ENCODE data around the gene SPANXB1.
"Not testable (repeated sequence)": the region's sequence is repeated elsewhere in the genome, so short reads cannot be mapped to it uniquely, and the experiment has no call there.

SPANXB1 gene, protein sequence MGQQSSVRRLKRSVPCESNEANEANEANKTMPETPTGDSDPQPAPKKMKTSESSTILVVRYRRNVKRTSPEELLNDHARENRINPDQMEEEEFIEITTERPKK

DNA sequence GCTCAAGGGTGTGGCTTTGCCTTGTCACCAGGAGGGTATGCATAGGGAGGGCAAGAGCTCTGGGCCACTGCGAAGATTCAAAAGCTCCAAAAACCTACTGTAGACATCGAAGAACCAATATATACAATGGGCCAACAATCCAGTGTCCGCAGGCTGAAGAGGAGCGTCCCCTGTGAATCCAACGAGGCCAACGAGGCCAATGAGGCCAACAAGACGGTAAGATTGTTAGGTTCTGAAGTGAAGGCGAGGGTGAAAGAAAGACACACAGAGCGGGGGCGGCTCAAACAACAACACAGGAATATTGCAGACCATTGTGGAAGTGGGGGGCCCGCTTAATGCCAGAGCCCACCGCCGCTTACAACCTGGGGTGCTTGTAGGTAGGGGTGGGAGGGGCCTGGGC is at the start of gene SPANXB1:
Gene SPANXB1 (plus strand): TSS at position 27 of the 400 bp plus-strand sequence. CDS start 100 bp downstream, at position 127.
- not testable (repeated sequence) for DNase-seq (ENCODE audit: low read depth in 2 of 2)

DNA sequence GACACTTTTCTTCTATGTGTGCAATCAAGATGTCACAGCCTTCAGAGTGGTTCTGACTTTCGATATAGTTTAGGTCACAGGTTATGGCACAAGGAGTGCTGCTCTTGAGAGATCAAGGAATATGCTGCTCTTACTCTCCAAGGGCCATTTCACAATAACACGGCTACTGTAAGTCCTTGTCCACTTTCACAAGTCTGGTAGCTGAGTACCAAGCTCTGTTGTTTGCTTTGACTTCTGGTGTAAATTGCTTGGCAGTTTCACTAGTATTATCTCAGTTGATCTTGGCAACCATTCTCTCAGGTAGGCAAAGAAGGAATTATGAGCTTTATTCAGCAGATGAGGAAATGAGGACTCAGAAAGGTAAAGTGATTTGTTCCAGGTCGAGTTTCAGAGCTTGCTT is 35.4 kb upstream of the SPANXB1 start:
- DNase-seq (ENCODE audit: low read depth in 2 of 2) = no peak

DNA sequence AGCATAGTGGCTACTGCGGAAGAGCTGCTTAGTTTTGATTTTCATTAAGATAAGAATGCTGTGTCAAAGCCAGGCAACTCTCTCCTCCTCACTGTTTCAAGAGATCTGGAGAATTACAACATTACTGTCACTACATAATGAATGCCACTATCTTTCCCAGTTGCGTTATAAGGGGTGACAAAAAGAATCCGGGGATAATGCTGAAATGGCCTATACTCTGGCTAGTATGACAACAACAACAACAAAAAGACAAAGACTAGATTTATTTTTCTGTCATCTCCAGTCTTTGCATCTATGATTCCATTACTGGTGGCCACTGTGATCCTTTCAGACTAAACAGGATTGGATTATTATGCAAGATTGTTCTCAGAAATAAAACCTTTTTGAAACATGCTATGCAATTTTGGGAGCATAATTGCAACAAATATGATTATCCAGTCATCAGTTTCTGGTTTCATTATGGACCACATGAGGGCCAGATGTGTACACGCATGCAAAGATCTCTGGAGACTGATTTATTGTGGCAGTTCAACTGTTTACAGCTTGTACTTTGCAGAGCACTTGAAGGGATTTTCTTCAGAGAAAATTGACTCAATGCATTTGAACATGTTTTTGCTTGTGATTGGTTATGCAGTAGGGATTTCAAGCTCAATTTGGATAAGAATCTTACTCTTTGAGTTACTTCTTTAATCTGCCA is 31.1 kb upstream of the SPANXB1 start:
- DNase-seq (ENCODE audit: low read depth in 2 of 2) = no peak

DNA sequence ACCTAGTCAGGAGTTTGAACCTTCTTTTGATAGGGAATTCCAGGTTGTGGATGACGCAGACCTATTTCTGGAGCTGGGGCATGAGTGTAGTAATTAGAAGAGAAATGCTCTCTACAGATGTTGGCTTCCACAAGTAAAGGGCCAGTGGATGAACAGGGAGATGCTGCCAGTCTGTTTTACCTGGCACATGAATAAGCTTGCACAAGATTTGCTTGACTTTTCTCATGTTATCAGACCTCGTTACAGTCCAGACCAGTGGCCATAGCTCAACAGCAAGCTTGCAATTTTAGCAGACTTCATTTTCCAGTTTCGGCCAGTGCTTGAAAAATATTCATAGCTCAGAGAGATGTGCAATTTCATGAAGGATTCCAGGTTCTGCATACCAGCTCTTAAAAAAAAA is 26.9 kb upstream of the SPANXB1 start:
- DNase-seq (ENCODE audit: low read depth in 2 of 2) = no peak

DNA sequence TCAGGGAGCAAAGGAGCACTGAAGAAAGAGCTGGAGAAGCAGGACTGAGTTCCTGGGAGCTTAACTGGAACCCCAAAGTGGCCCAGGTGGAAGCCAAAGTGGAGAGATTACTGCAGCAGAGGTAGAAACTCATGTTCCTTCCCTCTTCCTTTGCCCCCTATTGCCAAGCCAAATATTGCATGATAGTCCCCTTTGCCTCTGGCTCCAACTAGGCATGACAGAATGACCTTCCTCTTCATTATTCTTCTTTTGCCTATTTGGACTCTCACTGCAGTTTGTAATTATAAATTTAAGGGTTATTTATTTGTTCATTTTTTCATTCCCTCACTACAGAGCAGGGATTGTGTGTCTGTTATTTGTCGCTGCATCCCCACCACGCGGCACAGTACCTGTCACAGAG is 22.1 kb upstream of the SPANXB1 start:
- no peak for DNase-seq (ENCODE audit: low read depth in 2 of 2)

DNA sequence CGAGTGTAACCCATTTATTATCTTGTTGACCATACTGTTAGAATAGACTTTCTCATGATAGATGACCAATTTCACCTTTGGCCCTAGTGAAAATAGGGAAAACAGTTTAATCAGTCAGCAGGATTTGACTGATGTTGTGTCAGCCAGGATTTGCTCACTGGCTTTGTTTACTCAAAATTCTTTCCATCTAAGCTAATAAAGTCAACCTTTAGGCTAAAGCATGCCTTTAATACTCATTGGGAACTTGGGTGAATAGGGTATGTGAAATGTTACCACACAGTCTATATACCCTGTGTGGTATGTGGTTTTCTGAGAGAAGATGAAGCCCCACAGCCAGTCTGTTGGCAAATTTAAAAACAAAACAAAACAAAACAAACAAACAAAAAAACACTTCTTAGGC is 18.7 kb upstream of the SPANXB1 start:
- no peak for DNase-seq (ENCODE audit: low read depth in 2 of 2)

DNA sequence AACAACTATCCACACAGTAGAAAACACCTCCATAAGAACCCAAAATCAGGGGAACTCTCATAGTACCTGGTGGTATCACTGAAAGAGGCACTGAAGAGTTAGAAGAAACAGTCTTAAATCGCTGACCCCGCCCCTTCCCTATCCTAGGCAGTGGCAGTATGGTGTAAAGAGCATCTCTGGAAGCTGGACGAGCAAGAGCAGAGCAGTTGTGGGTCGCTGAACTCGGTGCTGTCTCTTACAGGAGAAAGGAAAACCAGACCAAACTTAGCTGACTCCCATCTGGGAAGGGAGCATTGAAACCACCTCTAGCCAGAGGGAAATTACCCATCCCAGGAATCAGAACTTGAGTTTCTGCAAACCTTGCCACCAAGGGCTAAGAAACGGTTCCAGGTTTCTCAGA is 2.8 kb downstream of the SPANXB1 start:
- not testable (repeated sequence) for DNase-seq (ENCODE audit: low read depth in 2 of 2)

DNA sequence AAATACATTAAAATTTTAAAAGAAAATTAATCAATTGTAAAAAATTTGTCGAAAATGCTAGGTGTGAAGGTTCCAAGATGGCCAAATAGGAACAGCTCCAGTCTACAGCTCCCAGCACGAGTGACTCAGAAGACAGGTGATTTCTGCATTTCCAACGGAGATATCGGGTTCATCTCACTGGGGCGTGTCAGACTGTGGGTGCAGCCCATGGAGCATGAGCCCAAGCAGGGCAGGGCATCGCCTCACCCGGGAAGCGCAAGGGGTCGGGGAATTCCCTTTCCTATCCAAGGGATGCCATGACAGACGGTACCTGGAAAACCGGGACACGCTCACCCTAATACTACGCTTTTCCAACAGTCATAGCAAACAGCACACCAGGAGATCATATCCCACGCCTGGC is 41.9 kb downstream of the SPANXB1 start:
- DNase-seq (ENCODE audit: low read depth in 2 of 2) = not testable (repeated sequence)

DNA sequence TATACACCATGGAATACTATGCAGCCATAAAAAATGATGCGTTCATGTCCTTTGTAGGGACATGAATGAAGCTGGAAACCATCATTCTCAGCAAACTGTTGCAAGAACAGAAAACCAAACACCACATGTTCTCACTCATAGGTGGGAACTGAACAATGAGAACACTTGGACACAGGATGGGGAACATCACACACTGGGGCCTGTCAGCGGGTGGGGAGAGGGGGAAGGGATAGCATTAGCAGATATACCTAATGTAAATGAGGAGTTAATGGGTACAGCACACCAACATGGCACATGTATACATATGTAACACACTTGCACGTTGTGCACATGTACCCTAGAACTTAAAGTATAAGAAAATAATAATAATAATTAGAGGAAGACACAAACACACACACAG is 47.5 kb downstream of the SPANXB1 start:
- DNase-seq (ENCODE audit: low read depth in 2 of 2) = not testable (repeated sequence)

DNA sequence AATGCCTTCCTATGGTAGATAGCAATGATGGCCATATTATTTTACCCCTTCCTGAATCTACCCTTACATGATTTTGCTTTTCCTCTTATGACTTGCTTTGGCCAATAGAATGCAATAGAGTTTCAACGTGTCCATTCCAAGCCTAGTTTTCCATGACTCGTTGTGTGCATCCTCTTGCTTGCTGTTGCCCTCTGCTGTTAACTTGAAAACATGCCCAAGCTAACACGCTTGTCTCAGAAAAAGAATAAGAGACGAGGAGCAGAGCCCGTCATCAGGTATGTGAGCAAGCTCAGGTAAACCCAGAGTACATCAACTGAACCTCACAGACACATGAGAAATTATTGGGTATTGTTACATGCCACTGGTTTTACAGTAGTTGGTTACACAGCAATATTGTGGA is 49.7 kb downstream of the SPANXB1 start:
- DNase-seq (ENCODE audit: low read depth in 2 of 2) = not testable (repeated sequence)

Measured in fibroblast of skin of left biceps (primary cell).